ENCODE data around the gene ZNF3.

DNA sequence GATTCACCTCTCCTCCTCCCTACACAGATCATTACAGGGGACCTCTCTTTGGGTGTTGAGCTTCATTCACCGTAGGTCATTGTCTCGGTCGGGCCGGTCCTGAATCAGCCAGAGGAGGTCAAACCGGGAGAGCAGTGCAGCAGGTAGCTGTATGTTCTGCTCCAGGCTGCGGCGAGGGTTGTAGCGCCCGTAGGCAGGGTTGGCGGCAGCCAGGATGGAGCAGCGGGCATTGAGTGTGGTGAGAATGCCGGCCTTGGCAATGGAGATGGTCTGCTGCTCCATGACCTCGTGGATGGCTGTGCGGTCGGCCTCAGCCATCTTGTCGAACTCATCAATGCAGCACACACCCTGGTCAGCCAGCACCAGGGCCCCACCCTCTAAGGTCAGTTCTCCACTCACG, 14.2 kb upstream of the ZNF3 start:
- TF ChIP-seq, protein P1, sequence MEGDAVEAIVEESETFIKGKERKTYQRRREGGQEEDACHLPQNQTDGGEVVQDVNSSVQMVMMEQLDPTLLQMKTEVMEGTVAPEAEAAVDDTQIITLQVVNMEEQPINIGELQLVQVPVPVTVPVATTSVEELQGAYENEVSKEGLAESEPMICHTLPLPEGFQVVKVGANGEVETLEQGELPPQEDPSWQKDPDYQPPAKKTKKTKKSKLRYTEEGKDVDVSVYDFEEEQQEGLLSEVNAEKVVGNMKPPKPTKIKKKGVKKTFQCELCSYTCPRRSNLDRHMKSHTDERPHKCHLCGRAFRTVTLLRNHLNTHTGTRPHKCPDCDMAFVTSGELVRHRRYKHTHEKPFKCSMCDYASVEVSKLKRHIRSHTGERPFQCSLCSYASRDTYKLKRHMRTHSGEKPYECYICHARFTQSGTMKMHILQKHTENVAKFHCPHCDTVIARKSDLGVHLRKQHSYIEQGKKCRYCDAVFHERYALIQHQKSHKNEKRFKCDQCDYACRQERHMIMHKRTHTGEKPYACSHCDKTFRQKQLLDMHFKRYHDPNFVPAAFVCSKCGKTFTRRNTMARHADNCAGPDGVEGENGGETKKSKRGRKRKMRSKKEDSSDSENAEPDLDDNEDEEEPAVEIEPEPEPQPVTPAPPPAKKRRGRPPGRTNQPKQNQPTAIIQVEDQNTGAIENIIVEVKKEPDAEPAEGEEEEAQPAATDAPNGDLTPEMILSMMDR (IDR thresholded peaks at IDR 0.05; ENCODE audit: low read depth, low read length, poor library complexity, severe bottlenecking), result no peak
- no peak for TF ChIP-seq EZH2phosphoT487 (IDR thresholded peaks at IDR 0.05; ENCODE audit: borderline replicate concordance, low read length)
